ENCODE results near the gene DNAJC1. TPM values are rescaled to one million over a fixed set of nuclear protein-coding genes. Genes with fewer than 3 reads are reported as not detected.

DNAJC1 gene
- total and polyA plus RNA-seq, 3 donors from 2014 or later, result 16.7 to 59.6 (median 59.0) TPM

- H3K27ac ChIP-seq, result no peak overlapping the region
- intact Hi-C loops (cut with DNase I; ENCODE audit: low total_unique reads), result loop anchor here (5.0 kb wide), 1 partner anchor 235 kb away; no protein-coding TSS in a partner anchor
- no peaks in the 10 kb centered on the region for H3K27me3 ChIP-seq
- DNase-seq, result peak; percentile 82
- no peak overlapping the region for H3K4me3 ChIP-seq
- no peaks in the 10 kb centered on the region for H3K36me3 ChIP-seq (ENCODE audit: low read depth, missing control alignments)
- H3K4me1 ChIP-seq, result no peaks in the 10 kb centered on the region
- H3K9me3 ChIP-seq, result no peaks in the 10 kb centered on the region
- TF ChIP-seq, protein P1, sequence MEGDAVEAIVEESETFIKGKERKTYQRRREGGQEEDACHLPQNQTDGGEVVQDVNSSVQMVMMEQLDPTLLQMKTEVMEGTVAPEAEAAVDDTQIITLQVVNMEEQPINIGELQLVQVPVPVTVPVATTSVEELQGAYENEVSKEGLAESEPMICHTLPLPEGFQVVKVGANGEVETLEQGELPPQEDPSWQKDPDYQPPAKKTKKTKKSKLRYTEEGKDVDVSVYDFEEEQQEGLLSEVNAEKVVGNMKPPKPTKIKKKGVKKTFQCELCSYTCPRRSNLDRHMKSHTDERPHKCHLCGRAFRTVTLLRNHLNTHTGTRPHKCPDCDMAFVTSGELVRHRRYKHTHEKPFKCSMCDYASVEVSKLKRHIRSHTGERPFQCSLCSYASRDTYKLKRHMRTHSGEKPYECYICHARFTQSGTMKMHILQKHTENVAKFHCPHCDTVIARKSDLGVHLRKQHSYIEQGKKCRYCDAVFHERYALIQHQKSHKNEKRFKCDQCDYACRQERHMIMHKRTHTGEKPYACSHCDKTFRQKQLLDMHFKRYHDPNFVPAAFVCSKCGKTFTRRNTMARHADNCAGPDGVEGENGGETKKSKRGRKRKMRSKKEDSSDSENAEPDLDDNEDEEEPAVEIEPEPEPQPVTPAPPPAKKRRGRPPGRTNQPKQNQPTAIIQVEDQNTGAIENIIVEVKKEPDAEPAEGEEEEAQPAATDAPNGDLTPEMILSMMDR (IDR thresholded peaks at IDR 0.05), result peak; percentile 68 to 84 (median 83)
- no peak for TF ChIP-seq POLR2A (IDR thresholded peaks at IDR 0.05)
- WGBS, 2 donors, result 22 to 30% methylated on average over 10 of the region's 10 CpGs
These were observed 271.3 kb downstream of the DNAJC1 start for GRCh38 chr10:21732067-21732772.

DNA sequence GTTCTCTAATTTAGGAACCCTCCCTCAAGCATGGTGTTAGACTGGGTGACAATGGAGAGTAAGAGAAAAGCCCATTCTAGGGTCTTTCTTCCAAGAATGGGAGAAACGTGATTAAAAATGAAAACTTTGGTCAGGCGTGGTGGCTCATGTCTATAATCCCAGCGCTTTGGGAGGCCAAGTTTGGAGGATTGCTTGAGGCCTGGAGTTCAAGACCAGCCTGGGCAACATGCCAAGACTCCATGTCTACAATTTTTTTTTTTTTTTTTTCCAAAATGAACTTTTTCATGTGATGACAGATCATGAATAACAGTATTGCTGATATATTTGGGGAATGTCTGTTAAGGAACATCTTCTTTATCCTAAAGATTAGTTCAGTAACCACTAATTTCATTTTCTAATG, 274.9 kb downstream of the DNAJC1 start:
- intact Hi-C loops (cut with DNase I; ENCODE audit: low total_unique reads), result no loop called here
- 93 to 94% methylated on average over 3 of the region's 3 CpGs for WGBS, 2 donors
- Histone ChIP-seq H3K27me3 (no peaks in the 10 kb centered on the region), H3K4me3 (no peak overlapping the region), H3K36me3 (ENCODE audit: low read depth, missing control alignments) (no peaks in the 10 kb centered on the region), H3K27ac (no peak overlapping the region), H3K4me1 (peaks cover 15% of the 10 kb centered on the region), H3K9me3 (no peaks in the 10 kb centered on the region)
- no peak for DNase-seq
- TF ChIP-seq, protein P1 (IDR thresholded peaks at IDR 0.05), result no peak
- TF ChIP-seq POLR2A (IDR thresholded peaks at IDR 0.05), result no peak

DNA sequence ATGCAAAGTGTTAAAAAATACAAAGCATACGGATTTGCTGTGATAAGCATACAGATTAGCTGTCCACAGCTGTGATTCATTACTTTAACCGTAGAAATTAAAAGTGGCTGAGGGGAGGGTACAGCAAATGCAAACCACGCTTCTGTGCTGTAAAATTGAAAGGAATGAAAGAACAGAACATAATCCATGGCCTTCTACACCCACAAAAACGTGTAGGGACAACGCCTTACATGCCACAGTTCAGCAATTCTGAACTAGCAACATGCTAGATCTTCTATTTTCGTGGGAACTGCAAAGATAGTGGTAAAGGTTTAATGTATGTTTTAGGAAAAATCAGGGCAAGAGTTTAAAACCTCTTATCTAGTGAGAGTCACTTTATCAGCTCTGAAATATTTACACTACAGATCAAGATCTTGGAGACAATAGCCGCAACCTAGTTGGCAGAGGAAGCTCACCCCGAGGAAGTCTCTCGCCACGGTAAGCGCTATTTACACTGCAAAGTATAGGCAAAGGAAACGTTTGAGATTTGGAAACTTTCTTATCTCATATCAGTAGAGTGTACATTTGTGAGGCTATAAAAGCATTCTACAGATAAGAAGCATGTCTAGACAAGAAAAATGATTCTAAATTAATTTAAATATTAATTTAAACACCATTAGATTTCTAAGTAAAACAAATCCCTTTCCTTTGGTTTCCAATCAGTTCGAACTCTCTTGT, 275.9 kb downstream of the DNAJC1 start:
- DNase-seq, result no peak
- no peak overlapping the region for H3K4me3 ChIP-seq
- H3K27ac ChIP-seq, result no peak overlapping the region
- no peaks in the 10 kb centered on the region for H3K27me3 ChIP-seq
- H3K36me3 ChIP-seq (ENCODE audit: low read depth, missing control alignments), result no peaks in the 10 kb centered on the region
- intact Hi-C loops (cut with DNase I; ENCODE audit: low total_unique reads), result no loop called here
- H3K4me1 ChIP-seq, result peaks cover 17% of the 10 kb centered on the region
- no peaks in the 10 kb centered on the region for H3K9me3 ChIP-seq
- WGBS, 2 donors, result 64 to 72% methylated on average over 13 of the region's 13 CpGs
- TF ChIP-seq POLR2A (IDR thresholded peaks at IDR 0.05), result no peak
- TF ChIP-seq, protein P1 (IDR thresholded peaks at IDR 0.05), result no peak

GRCh38 chr10:21726601-21727225, 276.8 kb downstream of the DNAJC1 start:
- TF ChIP-seq, protein P1 (IDR thresholded peaks at IDR 0.05), result no peak
- no peak for TF ChIP-seq POLR2A (IDR thresholded peaks at IDR 0.05)
- H3K27ac ChIP-seq, result no peak overlapping the region
- H3K4me3 ChIP-seq, result no peak overlapping the region
- intact Hi-C loops (cut with DNase I; ENCODE audit: low total_unique reads), result no loop called here
- WGBS, 2 donors, result 66 to 74% methylated on average over 3 of the region's 3 CpGs
- H3K36me3 ChIP-seq (ENCODE audit: low read depth, missing control alignments), result no peaks in the 10 kb centered on the region
- no peaks in the 10 kb centered on the region for H3K27me3 ChIP-seq
- H3K9me3 ChIP-seq, result no peaks in the 10 kb centered on the region
- H3K4me1 ChIP-seq, result peaks cover 17% of the 10 kb centered on the region
- DNase-seq, result no peak
